HCT116 (cell line): Measurements from ENCODE around the gene TRIM37. TPM values are rescaled to one million over a fixed set of nuclear protein-coding genes. Genes with fewer than 3 reads are reported as not detected.

Experiments used
- ATAC-seq: fragments of 200-7000 bp; cut with Tn5 transposase; 2 replicates; pipeline ENCODE4 v1.9.1; 2020; ENCODE audit warnings: mild to moderate bottlenecking, moderate library complexity
- BruUV-seq: library from RNA; stranded (reverse); fragments of 400-500 nt; replicated peaks from 2 replicates; lab custom pipeline; 2021; lab: Mats Ljungman, UMichigan
- CTCF ChIA-PET: fragments of 300-600 bp; sonication (Branson Sonifier 250); formaldehyde crosslinking; loops from one replicate; lab custom pipeline; 2021; ENCODE audit warnings: antibody characterized with exemption; lab: Charles Lee
- POLR2A ChIA-PET: fragments of 300-600, 350-600 bp; sonication (Branson Sonifier 250); formaldehyde crosslinking; loops from one replicate; lab custom pipeline; 2021; ENCODE audit warnings: antibody characterized with exemption; lab: Charles Lee
- RAD21 ChIA-PET, 2 experiments: fragments of 300-600 bp; sonication (Branson Sonifier 250); formaldehyde crosslinking; loops; one replicate each; lab custom pipeline; 2023; ENCODE audit warnings: low total read pairs in 2 of 2; ENCODE audit not compliant: uncharacterized antibody in 2 of 2, unreplicated experiment in 2 of 2, low non-redundant PET in 1 of 2; lab: Charles Lee
- DNase-seq: peaks from one replicate; pipeline ENCODE4 v3.0.0-alpha.2; 2010; ENCODE audit warnings: low read depth, low spot score
- H2AFZ ChIP-seq: fragments of 200-600 bp; shearing (Covaris generic), sonication (generic); 2 replicates; pipeline ENCODE4 v1.6.1; 2017; ENCODE audit warnings: low read depth, mixed run types, mixed read lengths, antibody characterized with exemption, low read length; ENCODE audit not compliant: poor library complexity, severe bottlenecking
- H3K27ac ChIP-seq: 2 replicates; pipeline ENCODE4 v1.5.1; 2012; ENCODE audit warnings: low read depth, low read length
- H3K27me3 ChIP-seq: fragments of 200-600 bp; sonication (generic); 2 replicates; pipeline ENCODE4 v1.6.1; 2016; ENCODE audit warnings: mixed run types, low read length, mixed read lengths; ENCODE audit not compliant: insufficient read depth
- H3K36me3 ChIP-seq, 2 experiments: fragments of 200-500 bp in 1 of 2; fragments of 200-600 bp in 1 of 2; sonication (Bioruptor generic) in 1 of 2; sonication (generic) in 1 of 2; 2 replicates each; pipeline versions ENCODE4 v1.5.1 to v1.6.1; 2014 to 2016; ENCODE audit warnings: low read length in 2 of 2, inconsistent platforms in 1 of 2, mixed read lengths in 1 of 2, mixed run types in 1 of 2; ENCODE audit not compliant: insufficient read depth in 2 of 2, control insufficient read depth in 1 of 2
- H3K4me1 ChIP-seq, 2 experiments: fragments of 200-600 bp in 1 of 2; sonication (generic) in 1 of 2; 2 replicates each; pipeline versions ENCODE4 v1.5.1 to v1.6.1; 2012 to 2017; ENCODE audit warnings: low read length in 2 of 2, inconsistent platforms in 1 of 2, mild to moderate bottlenecking in 1 of 2, mixed read lengths in 1 of 2, mixed run types in 1 of 2, moderate library complexity in 1 of 2; ENCODE audit not compliant: insufficient read depth in 2 of 2, control insufficient read depth in 1 of 2
- H3K4me2 ChIP-seq: fragments of 200-600 bp; sonication (generic); 2 replicates; pipeline ENCODE4 v1.6.1; 2017; ENCODE audit warnings: mixed run types, low read length, mixed read lengths
- H3K4me3 ChIP-seq, 2 experiments: fragments of 200-600 bp in 1 of 2; sonication (generic) in 1 of 2; replicated peaks in 1 of 2; 2 replicates each; pipeline ENCODE4 v1.5.1; 2011 to 2016; ENCODE audit warnings: low read length in 2 of 2, control low read depth in 1 of 2, low read depth in 1 of 2, mild to moderate bottlenecking in 1 of 2, mixed read lengths in 1 of 2, mixed run types in 1 of 2
- H3K79me2 ChIP-seq: fragments of 200-600 bp; sonication (generic); 2 replicates; pipeline ENCODE4 v1.6.1; 2017; ENCODE audit warnings: mild to moderate bottlenecking, mixed run types, low read length, moderate library complexity, mixed read lengths; ENCODE audit not compliant: insufficient read depth
- H3K9ac ChIP-seq: fragments of 200-600 bp; sonication (generic); 2 replicates; pipeline ENCODE4 v1.6.1; 2016; ENCODE audit warnings: low read length, mixed read lengths
- H3K9me2 ChIP-seq: fragments of 200-600 bp; sonication (generic), shearing (Covaris generic); 2 replicates; pipeline ENCODE4 v1.6.1; 2017; ENCODE audit warnings: mixed run types, mild to moderate bottlenecking, moderate library complexity; ENCODE audit not compliant: insufficient read depth
- H3K9me3 ChIP-seq, 2 experiments: fragments of 200-500 bp in 1 of 2; fragments of 200-600 bp in 1 of 2; sonication (Bioruptor generic) in 1 of 2; sonication (generic) in 1 of 2; 2 replicates each; pipeline ENCODE4 v1.6.1; 2014 to 2017; ENCODE audit warnings: low read length in 2 of 2, mixed read lengths in 2 of 2, inconsistent platforms in 1 of 2, low read depth in 1 of 2, mild to moderate bottlenecking in 1 of 2, mixed run types in 1 of 2, moderate library complexity in 1 of 2; ENCODE audit not compliant: control insufficient read depth in 1 of 2, insufficient read depth in 1 of 2
- H4K20me1 ChIP-seq: fragments of 200-600 bp; sonication (generic), shearing (Covaris generic); 2 replicates; pipeline ENCODE4 v1.6.1; 2017; ENCODE audit warnings: mixed run types, mild to moderate bottlenecking, moderate library complexity; ENCODE audit not compliant: insufficient read depth
- ATF3 ChIP-seq: IDR thresholded peaks from 2 replicates; pipeline ENCODE4 v1.6.1; 2012
- ELF1 ChIP-seq: IDR thresholded peaks from 2 replicates; pipeline ENCODE4 v1.6.1; 2012; ENCODE audit warnings: low read depth, borderline replicate concordance
- EZH2 ChIP-seq: fragments of 200-600 bp; sonication (generic); IDR thresholded peaks from 2 replicates; pipeline ENCODE4 v1.6.1; 2017; ENCODE audit warnings: antibody characterized with exemption, mixed run types
- FOSL1 ChIP-seq: IDR thresholded peaks from 2 replicates; pipeline ENCODE4 v1.6.1; 2012; ENCODE audit warnings: low read depth
- POLR2AphosphoS5 ChIP-seq: IDR thresholded peaks from 2 replicates; pipeline ENCODE4 v1.6.1; 2011; ENCODE audit warnings: mild to moderate bottlenecking, low read depth, low read length, moderate library complexity
- SIN3A ChIP-seq: IDR thresholded peaks from 2 replicates; pipeline ENCODE4 v1.6.1; 2012; ENCODE audit warnings: low read depth
- YY1 ChIP-seq: IDR thresholded peaks from 2 replicates; pipeline ENCODE4 v1.6.1; 2011; ENCODE audit warnings: low read length, low read depth, moderate library complexity, mild to moderate bottlenecking; ENCODE audit not compliant: insufficient replicate concordance; ENCODE audit errors: extremely low read depth
- ZBTB33 ChIP-seq: IDR thresholded peaks from 2 replicates; pipeline ENCODE4 v1.6.1; 2011; ENCODE audit warnings: mild to moderate bottlenecking, low read length, moderate library complexity; ENCODE audit not compliant: insufficient replicate concordance; ENCODE audit errors: extremely low read depth
- ZFX ChIP-seq: fragments of 450-650 bp; IDR thresholded peaks from 2 replicates; pipeline ENCODE4 v1.6.1; 2017
- intact Hi-C: fragments of 100-400 bp; cut with micrococcal nuclease; formaldehyde crosslinking; loops from 2 replicates; pipeline ENCODE4 v1.10.0; 2022
- total RNA-seq: library from RNA; stranded (reverse); gene quantifications from one replicate; pipeline ENCODE4 v1.2.1, GENCODE V29; 2021; ENCODE audit not compliant: unreplicated experiment

TRIM37 gene
- total RNA-seq, 1 experiment from 2014 or later = 55.7 TPM

GRCh38 chr17:58995247-58995940 is 111.3 kb downstream of the TRIM37 start:
- peaks cover 4 to 23% of the 10 kb centered on the region in 2 experiments; a peak in 3 of 4 replicates for H3K4me1 ChIP-seq
- H3K9ac ChIP-seq = no peak overlapping the region
- no peak for TF ChIP-seq ZBTB33
- TF ChIP-seq YY1 = no peak
- TF ChIP-seq FOSL1 = no peak
- TF ChIP-seq SIN3A = no peak
- TF ChIP-seq ELF1 = no peak
- no peak for TF ChIP-seq ATF3
- no peak for TF ChIP-seq EZH2
- no peak for TF ChIP-seq ZFX
- no peak for TF ChIP-seq POLR2AphosphoS5
- no peaks in the 10 kb centered on the region for H3K9me2 ChIP-seq
- CTCF ChIA-PET = no interaction called here
- H3K4me2 ChIP-seq = no peak overlapping the region
- H3K4me3 ChIP-seq = no peak overlapping the region
- BruUV-seq = no TSS peak
- intact Hi-C loops = no loop called here
- no peak overlapping the region for H2AFZ ChIP-seq
- H3K79me2 ChIP-seq = no peaks in the 10 kb centered on the region
- no peaks in the 10 kb centered on the region for H4K20me1 ChIP-seq
- DNase-seq (no peak), ATAC-seq (no peak)
- H3K27me3 ChIP-seq = no peaks in the 10 kb centered on the region
- H3K36me3 ChIP-seq = peaks cover 10 to 14% of the 10 kb centered on the region in 2 experiments; a peak in 3 of 4 replicates
- POLR2A ChIA-PET = interaction anchor here (0.7 kb wide), 1 partner anchor 35 kb away, joined by 3 read pairs; no protein-coding TSS in a partner anchor
- no peaks in the 10 kb centered on the region for H3K9me3 ChIP-seq
- RAD21 ChIA-PET = no interaction called here
- no peak overlapping the region for H3K27ac ChIP-seq
